Parathyroid adenoma (tissue), 2 donors: Measurements from ENCODE around the gene TTC21A.

Experiments used
- H2AFZ ChIP-seq: fragments of 300-600 bp; sonication (generic); one replicate; pipeline ENCODE4 v1.7.0; 2017; ENCODE audit warnings: antibody characterized with exemption, mild to moderate bottlenecking
- H3K27ac ChIP-seq: fragments of 300-600 bp; sonication (generic); one replicate; pipeline ENCODE4 v1.7.0; 2017
- H3K27me3 ChIP-seq: fragments of 300-600 bp; sonication (generic); one replicate; pipeline ENCODE4 v1.7.0; 2017; ENCODE audit warnings: low read length; ENCODE audit not compliant: control insufficient read depth, insufficient read depth
- H3K36me3 ChIP-seq: fragments of 300-600 bp; sonication (generic); one replicate; pipeline ENCODE4 v1.7.0; 2017; ENCODE audit warnings: low read length; ENCODE audit not compliant: control insufficient read depth, insufficient read depth
- H3K4me1 ChIP-seq: fragments of 300-600 bp; sonication (generic); one replicate; pipeline ENCODE4 v1.7.0; 2017; ENCODE audit warnings: control low read depth
- H3K4me2 ChIP-seq: fragments of 300-600 bp; sonication (generic); one replicate; pipeline ENCODE4 v1.7.0; 2017; ENCODE audit warnings: low read length
- H3K4me3 ChIP-seq: fragments of 300-600 bp; sonication (generic); one replicate; pipeline ENCODE4 v1.7.0; 2017; ENCODE audit warnings: low read depth, low read length
- H3K79me2 ChIP-seq: fragments of 300-600 bp; sonication (generic); one replicate; pipeline ENCODE4 v1.7.0; 2017; ENCODE audit warnings: control low read depth
- H3K9ac ChIP-seq: fragments of 300-600 bp; sonication (generic); one replicate; pipeline ENCODE4 v1.7.0; 2017; ENCODE audit warnings: mild to moderate bottlenecking
- H3K9me3 ChIP-seq: fragments of 300-600 bp; sonication (generic); one replicate; pipeline ENCODE4 v1.7.0; 2017; ENCODE audit warnings: low read length; ENCODE audit not compliant: control insufficient read depth
- CTCF ChIP-seq: fragments of 300-600 bp; sonication (generic); IDR thresholded peaks from one replicate; pipeline ENCODE4 v1.7.0; 2017; ENCODE audit warnings: antibody characterized with exemption, mild to moderate bottlenecking
- donor health status: primary hyperparathyroidism.

TTC21A gene

GRCh38 chr3:39140341-39140971, 33.0 kb downstream of the TTC21A start:
- Histone ChIP-seq H3K4me3 (no peak overlapping the region), H3K4me2 (peak overlapping the region; percentile 0), H3K9me3 (no peaks in the 10 kb centered on the region), H3K27me3 (no peaks in the 10 kb centered on the region), H2AFZ (no peak overlapping the region), H3K36me3 (no peaks in the 10 kb centered on the region), H3K4me1 (peaks cover 68% of the 10 kb centered on the region), H3K27ac (peak overlapping the region; percentile 91), H3K9ac (no peak overlapping the region), H3K79me2 (peaks cover 10% of the 10 kb centered on the region)
- TF ChIP-seq CTCF, result no peak

GRCh38 chr3:39141171-39141995, 33.9 kb downstream of the TTC21A start:
- no peaks in the 10 kb centered on the region for H3K36me3 ChIP-seq
- H3K4me2 ChIP-seq, result peak overlapping the region; percentile 0
- H3K9me3 ChIP-seq, result no peaks in the 10 kb centered on the region
- no peak overlapping the region for H2AFZ ChIP-seq
- peak overlapping the region; percentile 91 for H3K27ac ChIP-seq
- H3K79me2 ChIP-seq, result peaks cover 16% of the 10 kb centered on the region
- no peak overlapping the region for H3K4me3 ChIP-seq
- peaks cover 69% of the 10 kb centered on the region for H3K4me1 ChIP-seq
- no peak for TF ChIP-seq CTCF
- no peaks in the 10 kb centered on the region for H3K27me3 ChIP-seq
- no peak overlapping the region for H3K9ac ChIP-seq

- H3K79me2 ChIP-seq, result peaks cover 16% of the 10 kb centered on the region
- no peak overlapping the region for H2AFZ ChIP-seq
- H3K4me3 ChIP-seq, result no peak overlapping the region
- TF ChIP-seq CTCF, result no peak
- H3K4me1 ChIP-seq, result peaks cover 68% of the 10 kb centered on the region
- no peak overlapping the region for H3K4me2 ChIP-seq
- H3K36me3 ChIP-seq, result no peaks in the 10 kb centered on the region
- H3K9me3 ChIP-seq, result no peaks in the 10 kb centered on the region
- H3K27me3 ChIP-seq, result no peaks in the 10 kb centered on the region
- no peak overlapping the region for H3K9ac ChIP-seq
- H3K27ac ChIP-seq, result peak overlapping the region; percentile 91
Observed at GRCh38 chr3:39142067-39142466, 34.6 kb downstream of the TTC21A start.

GRCh38 chr3:39143051-39143885, 35.8 kb downstream of the TTC21A start:
- Histone ChIP-seq H3K9ac (no peak overlapping the region), H3K4me1 (peaks cover 73% of the 10 kb centered on the region), H3K27ac (peak overlapping the region; percentile 9)

More at GRCh38 chr3:39143051-39143885, 35.8 kb downstream of the TTC21A start:
- H3K4me3 ChIP-seq, result no peak overlapping the region
- H3K4me2 ChIP-seq, result no peak overlapping the region
- no peak for TF ChIP-seq CTCF
- H2AFZ ChIP-seq, result no peak overlapping the region
- H3K27me3 ChIP-seq, result no peaks in the 10 kb centered on the region
- H3K36me3 ChIP-seq, result no peaks in the 10 kb centered on the region
- H3K79me2 ChIP-seq, result peaks cover 17% of the 10 kb centered on the region
- no peaks in the 10 kb centered on the region for H3K9me3 ChIP-seq
